CD4-positive, alpha-beta T cell treated with Interleukin-15 for 4 hours (primary cell): ENCODE results near the gene RNF175.

Experiments
- DNase-seq: peaks from one replicate; pipeline ENCODE4 v3.0.0-alpha.2; 2020; ENCODE audit warnings: low spot score

RNF175 gene

DNA sequence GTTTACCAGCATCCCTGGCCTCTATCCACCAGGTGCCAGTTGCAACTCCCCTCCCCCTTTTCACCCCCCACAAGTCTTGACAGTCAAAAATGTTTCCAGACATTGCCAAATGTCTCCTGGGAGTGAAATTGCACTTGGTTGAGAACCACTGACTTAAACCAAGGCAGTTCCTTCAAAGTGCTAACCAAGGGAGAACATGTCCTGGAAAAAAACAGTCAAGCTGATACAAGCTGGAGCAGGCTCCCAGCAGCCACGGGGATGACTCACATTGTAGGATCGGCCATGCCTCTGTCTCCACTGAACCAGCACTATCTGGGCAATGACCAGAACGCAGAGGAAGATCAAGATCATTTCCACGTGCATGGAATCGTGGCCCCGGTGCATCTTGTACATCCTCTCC is 11.4 kb downstream of the RNF175 start:
- DNase-seq: no peak

DNA sequence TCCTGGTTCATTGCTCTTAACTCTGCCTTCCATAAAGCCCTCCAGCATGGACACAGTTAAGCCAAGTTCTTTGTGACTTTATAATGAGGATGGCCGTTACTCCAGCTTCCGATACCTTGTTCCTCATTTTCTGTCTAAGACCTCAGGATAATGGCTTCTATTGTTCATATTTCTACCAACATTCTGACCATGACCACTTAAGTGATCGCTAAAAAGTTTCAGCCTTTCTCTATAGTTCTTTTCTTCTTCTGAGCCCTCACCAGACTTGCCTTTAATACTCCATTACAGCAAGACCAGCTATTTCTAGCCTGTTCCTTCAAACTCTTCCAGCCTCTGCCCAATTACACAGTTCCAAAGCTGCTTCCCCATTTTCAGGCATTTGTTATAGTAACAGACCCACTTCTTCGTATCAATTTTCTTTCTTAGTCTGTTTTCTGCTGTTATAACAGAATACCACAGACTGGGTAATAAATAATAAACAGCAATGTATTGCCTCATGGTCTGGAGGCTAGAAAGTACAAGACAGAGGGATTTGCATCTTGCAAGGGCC is 12.3 kb downstream of the RNF175 start:
- no peak for DNase-seq

DNA sequence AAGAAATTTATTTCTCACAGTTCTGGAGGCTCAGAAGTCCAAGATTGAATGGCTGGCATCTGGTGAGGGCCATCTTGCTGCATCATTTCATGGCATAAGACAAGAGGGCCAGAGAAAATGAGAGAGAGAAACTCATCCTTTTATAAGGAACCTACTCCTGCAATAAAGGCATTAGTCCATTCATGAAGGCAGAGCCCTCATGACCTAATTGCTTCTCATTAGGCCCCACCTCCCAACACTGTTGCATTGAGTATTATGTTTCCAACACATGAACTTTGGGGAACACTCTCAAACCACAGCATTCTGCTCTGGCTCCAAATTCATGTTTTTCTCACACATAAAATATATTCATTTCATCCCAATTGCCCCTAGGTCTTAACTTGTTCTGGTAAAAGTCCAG is 14.2 kb downstream of the RNF175 start:
- no peak for DNase-seq

DNA sequence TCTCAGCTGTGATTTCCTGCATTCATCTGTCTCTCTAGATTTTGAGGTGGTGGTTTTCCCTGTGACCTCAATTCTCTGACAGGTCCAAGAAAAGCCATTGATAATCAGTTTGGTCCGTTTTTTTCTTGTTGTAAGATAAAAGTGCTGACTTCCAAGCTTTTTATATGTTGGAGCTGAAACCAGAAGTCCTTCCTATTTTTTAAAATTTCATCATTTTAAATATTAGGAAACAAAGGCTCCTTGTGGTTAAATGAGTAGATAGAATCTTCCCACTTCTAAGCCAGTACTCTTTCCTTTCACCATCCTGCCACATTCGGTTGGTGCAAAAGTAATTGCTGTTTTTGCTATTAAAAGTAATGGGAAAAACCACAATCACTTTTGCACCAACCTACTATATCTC is 18.3 kb downstream of the RNF175 start:
- no peak for DNase-seq

DNA sequence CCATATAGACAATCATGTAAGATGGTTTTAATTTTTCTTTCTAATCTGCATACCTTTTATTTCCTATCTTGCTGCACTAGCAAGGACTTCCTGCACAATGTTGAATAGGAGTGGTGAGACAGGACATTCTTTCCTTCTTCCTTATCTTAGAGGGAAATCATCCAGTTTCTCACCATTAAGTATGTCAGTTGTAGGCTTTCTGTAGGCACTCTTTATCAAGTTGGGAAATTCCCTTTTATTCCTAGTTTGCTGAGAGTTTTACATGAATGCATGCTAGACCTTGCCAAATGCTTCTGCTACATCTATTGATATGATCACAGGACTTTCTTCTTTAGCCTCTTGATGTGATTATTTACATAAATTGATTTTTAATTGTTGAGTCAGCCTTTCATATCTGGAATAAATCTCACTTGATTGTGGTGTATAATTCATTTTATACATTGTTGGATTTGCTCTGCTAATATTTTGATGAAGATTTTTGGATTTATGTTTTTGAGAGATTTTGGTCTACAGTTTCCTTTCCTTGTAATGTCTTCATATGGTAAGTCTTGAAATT is 23.8 kb downstream of the RNF175 start:
- no peak for DNase-seq

DNA sequence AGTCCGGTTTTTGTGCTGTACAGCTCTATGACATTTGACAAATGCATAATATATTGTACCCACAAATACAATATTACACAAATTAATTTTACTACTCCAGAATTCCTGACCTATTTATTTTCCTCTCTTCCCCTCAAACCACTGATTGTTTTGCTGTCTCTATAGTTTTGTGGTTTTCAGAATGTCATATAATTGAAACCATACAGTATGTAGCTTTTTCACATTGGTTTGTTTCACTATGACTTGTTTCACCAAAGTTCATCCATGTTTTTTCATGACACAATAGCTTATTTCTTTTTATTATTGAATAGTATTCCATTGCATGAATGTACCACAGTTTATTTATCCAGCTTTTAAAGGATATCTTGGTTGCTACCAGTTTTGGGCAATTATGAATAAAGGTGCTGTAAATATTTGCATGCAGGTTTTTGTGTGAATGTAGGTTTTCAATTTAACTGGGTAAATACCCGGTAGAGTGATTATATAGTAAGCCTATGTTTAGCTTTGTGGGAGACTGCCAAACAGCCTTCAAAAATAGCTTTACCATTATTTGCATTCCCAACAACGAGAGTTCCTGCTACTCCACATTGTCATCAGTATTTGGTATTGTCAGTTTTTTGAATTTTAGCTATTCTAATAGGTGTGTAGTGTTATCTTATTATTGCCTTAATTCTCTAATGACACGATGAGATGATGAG is 25.9 kb downstream of the RNF175 start:
- no peak for DNase-seq

DNA sequence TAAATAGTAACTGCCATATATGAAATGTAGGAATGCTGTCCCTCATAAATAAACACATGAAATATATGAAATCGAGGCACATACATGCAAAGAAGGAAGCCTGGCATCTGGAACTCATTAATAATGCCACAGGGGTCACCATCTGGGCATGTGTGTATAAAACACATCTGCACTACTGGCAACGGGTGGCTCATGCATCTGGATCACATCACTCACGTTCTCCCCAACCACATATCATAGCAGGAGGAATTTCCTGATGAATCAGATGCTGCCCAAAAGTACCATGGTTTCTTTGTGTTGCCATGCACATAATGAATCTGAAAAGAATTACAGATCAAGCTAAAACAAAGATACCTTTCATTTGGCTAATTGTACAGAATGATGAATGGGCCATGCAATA is 28.6 kb downstream of the RNF175 start:
- no peak for DNase-seq

DNA sequence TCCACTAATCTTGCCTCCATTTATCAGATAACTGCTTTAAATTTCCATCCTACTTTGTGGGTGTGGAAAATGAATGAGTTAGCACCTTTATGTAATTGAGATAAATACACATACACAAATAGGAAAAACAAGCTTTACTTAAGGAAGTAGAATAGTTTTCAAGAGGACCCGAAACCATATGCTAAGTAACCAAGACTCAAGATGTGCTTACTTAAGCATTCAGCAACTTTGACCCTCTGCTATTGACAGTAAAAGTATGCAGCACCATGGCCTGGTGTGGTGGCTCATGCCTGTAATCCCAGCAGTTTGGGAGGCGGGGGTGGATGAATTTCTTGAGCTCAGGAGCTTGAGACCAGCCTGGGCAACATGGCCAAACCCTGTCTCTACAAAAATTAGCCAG is 29.9 kb downstream of the RNF175 start:
- DNase-seq: no peak

DNA sequence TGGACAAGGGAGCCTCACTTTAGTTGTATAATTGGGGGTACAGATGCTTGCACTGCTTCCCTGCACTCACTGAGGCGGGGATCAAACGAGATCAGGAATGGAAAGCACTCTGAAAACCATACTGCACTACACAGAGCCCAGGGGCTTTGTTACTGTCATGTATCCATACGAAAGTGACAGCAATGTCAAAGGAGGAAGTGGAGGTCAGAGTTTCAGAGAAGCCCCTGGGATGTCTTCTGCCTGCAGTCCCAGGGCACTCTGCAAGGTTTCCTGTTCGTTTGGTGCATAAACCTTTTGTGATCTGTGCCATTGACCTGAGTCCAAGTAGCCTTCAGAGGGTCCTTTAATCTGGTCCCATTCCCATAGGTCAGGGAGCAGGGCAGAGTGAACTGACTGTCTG is 31.2 kb downstream of the RNF175 start:
- no peak for DNase-seq

DNA sequence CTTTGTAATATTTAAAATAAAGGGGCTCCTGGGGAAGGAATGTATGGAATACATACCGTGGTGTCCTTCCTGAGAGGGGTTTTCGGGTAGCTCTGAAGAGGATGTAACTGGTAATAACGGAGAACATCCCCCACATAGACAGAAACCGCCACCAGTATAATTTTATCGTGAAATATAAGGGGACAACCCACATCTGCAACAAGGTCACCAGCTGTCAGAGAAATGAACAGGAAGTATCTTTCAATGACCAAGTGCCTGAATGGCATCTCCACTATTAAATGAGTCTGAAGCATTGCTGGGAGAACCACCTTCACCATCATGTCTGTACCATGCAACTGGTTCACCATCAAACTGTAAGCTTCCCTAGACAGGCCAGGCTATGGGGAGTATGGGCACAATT is 31.7 kb downstream of the RNF175 start:
- DNase-seq: no peak

DNA sequence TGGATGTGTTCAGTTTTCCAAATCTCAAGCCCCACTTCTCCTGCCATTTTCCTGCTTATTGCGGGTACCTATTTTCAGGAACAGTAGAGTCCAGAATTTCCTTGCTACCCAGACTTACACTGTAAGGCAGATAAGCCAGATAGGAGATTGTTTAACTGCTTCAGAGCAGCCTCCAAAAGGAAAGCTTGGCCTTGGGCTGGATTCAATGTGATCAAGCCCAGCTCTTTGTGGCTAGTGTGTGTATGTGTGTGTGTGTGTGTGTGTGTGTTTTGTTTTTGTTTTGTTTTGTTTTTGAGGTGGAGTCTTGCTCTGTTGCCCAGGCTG is 34.0 kb downstream of the RNF175 start:
- no peak for DNase-seq

DNA sequence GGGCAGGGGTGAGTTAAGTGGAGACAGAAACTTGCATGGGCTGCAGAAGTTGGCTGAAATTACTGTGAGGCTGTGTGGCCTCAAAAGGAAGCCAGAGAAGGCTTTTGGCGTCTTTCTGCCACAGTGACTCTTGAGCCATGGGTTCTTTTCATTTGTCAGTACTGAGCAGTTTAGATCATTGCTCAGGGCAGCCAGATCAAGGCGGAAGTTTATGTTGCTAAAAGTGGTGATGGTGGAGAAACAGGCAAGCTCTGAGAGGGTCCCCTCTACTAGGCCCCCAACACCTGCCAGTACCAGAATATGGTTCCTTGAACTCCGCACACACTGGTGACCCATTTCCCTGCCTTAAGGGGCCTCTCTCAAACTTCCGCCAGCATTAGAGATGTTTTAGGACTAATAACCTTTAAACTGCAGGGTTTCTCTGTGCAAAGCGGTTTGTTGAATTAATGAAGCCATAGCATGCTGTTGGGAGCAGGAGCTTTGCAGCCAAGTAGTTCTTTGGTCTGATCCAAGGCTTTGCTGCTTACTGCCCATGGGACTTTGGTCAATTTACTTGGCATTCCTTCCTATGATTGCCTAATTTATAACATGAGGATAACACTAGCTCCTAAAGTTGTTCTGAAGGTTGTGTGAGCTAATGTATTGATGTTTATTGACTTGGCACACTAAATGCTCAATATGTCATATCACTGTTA is 34.5 kb downstream of the RNF175 start:
- no peak for DNase-seq

DNA sequence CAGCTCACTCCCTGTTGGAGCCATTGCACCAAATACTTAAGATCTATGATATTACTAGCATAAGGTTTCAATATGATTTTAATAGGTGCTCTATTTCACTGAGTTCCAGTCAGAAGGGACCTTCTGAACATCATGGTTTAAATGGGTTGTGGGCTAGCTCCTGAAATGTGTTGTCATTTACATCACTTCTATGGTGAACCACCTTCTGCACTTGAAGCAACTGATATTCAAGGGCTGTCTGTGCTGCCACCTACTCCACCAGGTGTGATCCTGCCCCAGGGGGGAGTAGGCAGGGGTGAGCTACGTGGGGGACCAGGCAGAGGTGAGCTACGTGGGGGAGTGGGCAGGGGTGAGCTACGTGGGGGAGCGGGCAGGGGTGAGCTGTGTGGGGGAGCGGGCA is 35.2 kb downstream of the RNF175 start:
- no peak for DNase-seq

DNA sequence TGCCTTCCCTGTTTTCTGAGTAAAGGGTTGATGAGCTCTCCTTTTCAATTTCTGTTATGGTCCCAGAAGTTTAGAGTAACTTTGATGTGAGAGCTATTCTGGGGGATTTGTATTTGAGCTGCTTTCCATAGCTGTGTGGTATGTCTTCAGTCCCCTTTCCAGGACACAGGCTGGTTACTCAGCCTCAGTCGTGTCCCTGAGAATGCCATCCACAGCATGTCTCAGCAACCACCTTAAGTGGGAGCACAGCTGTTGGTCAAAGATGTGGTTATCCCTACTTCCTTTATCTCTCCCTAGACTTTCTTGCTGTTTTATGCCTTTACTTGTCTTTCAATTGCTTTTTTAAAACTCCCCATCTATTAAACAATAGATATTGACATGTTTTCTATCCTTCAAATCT is 37.8 kb downstream of the RNF175 start:
- no peak for DNase-seq

DNA sequence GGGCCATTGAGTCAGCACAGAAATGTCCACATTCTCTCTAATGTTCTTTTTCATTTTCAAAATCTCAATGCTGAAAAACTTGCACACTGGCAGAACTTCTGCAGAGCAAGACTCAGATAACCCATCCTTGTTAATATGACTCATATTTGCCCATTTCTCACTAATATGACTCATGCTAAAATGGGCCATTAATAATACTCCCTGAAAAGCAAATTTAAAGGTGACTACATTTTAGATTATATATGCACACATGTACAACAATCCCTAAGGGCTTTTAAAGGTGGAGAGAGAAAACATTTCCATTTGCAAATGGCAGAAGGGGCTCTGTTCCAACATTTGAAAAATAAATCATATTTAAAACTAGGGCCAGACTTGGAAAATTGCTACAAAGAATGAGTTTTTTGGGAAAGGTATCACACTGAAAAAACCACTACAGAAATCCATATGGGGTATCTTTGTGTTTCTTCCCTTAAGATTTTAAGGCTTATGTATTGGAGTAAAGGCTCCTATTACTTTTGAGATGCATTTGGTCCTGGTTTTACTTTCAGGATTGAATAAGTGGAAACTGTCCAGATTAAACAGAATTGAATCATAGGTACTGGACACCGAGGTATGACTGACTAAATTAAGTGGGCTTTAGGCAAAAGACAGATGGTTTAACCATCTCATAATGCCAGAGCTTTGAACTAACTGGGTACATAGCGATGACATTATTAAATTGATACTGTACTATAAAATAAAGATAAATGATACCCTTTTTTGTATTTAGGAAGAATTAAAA is 45.8 kb downstream of the RNF175 start:
- no peak for DNase-seq

DNA sequence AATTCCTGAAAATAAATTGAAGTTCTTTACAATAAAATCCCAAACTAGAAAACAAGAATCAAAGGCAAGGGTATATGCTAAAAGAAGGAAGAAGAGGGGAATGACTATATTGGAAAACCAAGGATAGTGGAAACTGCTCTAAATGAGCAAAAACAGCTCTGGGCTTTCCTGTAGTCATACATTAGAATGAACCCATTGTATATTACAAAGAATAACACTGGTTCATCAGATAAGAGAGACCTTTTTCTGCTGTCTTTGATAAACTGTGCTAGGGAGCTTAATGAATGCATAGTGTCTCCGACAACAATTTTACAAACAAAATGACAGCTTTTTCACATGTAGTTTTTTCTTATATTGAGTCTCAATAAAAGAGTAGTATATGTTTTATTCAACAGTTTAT is 49.1 kb downstream of the RNF175 start:
- DNase-seq: no peak

DNA sequence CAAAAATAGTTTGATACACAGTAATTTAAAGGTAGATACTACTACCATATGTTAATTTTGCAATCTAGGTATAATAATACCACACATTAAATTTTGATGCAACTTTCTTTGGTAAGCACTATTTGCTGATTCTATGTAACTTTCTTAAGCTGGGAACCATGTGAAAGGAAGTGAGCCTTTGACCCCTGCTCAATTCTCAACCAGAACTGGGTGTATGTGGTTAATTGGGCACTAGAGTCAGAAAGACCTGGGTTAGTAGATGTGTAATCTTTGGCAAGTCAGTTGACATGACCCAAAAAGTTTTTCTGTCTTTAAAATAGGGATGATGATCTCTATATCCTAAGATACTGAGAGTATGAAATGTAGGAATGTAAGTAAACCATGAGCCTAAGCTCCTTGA is 53.3 kb downstream of the RNF175 start:
- no peak for DNase-seq

DNA sequence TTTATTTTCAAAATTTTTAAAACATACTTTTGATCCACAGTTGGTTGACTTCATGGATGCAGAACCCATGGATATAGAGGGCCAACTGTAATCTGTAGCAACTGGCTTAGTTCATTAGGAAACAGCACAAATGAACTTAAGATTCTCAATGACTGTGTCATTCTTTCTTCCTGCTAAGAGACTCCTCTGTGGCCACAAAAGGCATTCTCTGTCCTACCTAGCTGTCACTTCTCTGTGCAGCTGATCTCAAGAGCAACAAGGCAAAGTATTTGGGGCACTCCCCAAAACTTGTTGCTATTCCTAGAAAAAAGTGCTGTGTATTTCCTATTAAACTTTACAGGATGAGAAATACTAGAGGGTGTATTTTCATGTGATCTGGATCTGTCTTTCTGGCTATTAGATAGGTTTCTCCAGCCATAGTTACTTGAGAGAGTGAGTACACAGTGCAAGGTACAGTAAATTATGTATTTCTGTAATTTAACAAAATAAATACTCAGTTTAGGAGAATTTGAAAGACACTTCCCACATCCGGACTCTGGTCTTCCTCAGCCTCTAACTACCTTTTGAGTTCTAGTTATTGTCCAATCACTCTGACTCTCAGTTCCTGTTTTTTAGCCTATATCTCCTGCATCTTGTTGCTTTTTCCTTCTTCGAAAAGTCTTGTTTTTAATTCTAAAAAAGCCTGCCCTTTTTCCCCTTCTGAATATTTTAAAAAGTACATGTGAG is 53.9 kb downstream of the RNF175 start:
- no peak for DNase-seq

DNA sequence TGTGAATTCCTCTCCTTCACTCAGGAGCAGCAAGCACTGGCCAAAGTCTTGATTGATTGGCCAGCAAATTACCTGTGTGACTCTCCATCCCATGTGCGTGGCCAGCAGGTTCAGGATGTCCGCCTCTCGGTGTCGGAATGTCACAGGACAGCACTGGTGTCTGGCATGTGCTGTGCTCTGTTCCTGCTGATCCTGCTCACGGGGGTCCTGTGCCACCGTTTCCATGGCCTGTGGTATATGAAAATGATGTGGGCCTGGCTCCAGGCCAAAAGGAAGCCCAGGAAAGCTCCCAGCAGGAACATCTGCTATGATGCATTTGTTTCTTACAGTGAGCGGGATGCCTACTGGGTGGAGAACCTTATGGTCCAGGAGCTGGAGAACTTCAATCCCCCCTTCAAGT is 55.3 kb downstream of the RNF175 start:
- DNase-seq: no peak

DNA sequence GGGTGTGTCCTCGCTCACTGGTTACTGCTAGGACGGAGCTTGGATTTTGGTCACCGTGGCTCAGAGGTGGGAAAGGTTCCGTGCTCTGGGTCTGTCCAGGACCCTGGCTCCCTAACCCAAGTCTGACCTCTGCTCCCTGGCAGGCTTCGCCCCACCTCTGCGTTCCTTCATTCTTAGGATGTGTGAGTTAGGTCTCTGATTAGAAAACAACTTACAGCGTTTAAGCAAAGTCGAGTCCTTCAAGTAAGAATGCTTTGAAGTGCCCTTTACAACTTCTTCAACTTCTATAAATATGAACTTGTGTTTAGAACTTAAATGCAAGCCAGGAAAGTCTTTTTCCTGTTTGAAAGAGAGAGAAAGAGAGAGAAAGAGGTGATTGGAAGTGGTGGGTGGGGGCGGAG is 74.9 kb downstream of the RNF175 start:
- DNase-seq: no peak

DNA sequence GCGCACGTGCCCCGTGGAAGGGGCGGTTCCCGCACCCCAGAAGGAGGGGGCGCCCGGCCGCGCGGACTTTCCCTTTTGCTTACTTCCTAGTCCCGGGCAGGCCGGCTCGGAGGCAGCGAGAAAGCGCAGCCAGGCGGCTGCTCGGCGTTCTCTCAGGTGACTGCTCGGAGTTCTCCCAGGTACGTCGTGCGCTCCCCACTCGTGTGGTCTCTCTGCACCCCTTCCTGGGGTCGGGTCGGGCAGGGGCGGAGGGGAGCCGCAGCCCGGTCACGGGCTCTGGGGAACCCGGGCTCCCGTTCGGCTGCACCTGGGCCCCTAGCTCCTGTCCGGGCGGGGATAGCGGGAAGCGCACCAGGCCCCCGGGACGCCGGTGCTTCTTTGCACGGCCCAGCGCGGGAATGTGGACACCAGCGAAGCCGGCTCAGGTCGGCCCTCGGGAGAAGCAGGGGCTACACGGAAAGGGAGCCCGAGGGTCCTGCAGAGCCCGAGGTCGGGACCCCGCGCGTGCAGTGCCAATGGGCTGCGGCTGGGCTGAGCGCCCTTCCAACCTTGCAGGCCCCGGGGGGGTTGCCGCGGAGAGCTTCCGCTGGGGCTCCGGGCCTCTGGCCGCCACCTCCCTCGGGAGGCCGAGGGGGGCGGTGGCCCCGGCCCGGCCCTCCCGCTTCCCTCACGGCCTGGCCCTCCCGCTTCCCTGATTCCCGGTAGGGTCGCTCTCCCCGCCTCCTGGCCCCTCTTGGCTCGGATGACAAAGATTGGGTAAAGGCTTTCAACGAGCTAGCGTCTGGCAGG is 75.4 kb downstream of the RNF175 start, which contains the start of gene TLR2:
Gene TLR2, plus strand, starts transcription at position 99 of the 789 bp plus-strand sequence. CDS start 18,628 bp downstream, outside the sequence.
- peak; percentile 53 for DNase-seq
